ENCODE measurements around the gene FHOD1. TPM values are rescaled to one million over a fixed set of nuclear protein-coding genes. Genes with fewer than 3 reads are reported as not detected.

FHOD1 gene
- total RNA-seq, 2 donors from 2014 or later = 28.5 to 31.7 TPM

- Histone ChIP-seq H3K27ac (no peak overlapping the region), H3K9me3 (no peaks in the 10 kb centered on the region), H3K36me3 (no peaks in the 10 kb centered on the region), H3K27me3 (replicated peaks; ENCODE audit: insufficient read depth) (no peaks in the 10 kb centered on the region), H3K4me1 (ENCODE audit: control insufficient read depth in 1 of 2, low read depth in 2 of 2) (peaks cover 19 to 47% of the 10 kb centered on the region in 2 donors), H3K4me3 (no peak overlapping the region)
- no peak for DNase-seq (ENCODE audit: low spot score)
- TF ChIP-seq, protein P1, sequence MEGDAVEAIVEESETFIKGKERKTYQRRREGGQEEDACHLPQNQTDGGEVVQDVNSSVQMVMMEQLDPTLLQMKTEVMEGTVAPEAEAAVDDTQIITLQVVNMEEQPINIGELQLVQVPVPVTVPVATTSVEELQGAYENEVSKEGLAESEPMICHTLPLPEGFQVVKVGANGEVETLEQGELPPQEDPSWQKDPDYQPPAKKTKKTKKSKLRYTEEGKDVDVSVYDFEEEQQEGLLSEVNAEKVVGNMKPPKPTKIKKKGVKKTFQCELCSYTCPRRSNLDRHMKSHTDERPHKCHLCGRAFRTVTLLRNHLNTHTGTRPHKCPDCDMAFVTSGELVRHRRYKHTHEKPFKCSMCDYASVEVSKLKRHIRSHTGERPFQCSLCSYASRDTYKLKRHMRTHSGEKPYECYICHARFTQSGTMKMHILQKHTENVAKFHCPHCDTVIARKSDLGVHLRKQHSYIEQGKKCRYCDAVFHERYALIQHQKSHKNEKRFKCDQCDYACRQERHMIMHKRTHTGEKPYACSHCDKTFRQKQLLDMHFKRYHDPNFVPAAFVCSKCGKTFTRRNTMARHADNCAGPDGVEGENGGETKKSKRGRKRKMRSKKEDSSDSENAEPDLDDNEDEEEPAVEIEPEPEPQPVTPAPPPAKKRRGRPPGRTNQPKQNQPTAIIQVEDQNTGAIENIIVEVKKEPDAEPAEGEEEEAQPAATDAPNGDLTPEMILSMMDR (IDR thresholded peaks at IDR 0.05) = no peak
- ATAC-seq (ENCODE audit: insufficient number of reproducible peaks, low FRiP score, low read depth) = no peak
These were observed 65.0 kb downstream of the FHOD1 start for GRCh38 chr16:67182288-67182687.

DNA sequence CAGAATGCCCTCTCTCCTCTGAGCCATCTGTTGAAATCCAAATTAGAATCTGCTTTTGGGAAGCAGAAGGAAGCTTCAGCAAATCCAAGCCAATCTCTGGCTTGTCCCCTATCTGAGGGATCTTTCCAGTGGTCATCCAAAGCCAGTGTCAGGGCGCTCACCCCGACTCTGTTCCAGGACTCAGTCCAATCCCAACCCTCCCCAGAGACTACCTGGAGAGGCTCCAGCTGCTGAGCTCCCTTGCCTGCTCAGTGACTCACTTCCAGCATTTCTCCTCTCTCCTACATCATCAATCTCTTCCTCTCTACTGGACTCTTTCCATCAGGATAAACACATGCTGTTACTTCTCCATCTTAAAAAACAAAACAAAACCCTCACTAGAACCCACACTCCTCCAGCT, 65.9 kb downstream of the FHOD1 start:
- H3K36me3 ChIP-seq = no peaks in the 10 kb centered on the region
- no peak overlapping the region for H3K4me3 ChIP-seq
- DNase-seq (ENCODE audit: low spot score) = no peak
- TF ChIP-seq, protein P1 (IDR thresholded peaks at IDR 0.05) = no peak
- no peak for ATAC-seq (ENCODE audit: insufficient number of reproducible peaks, low FRiP score, low read depth)
- H3K4me1 ChIP-seq (ENCODE audit: control insufficient read depth in 1 of 2, low read depth in 2 of 2) = peaks cover 19 to 47% of the 10 kb centered on the region in 2 donors
- no peak overlapping the region for H3K27ac ChIP-seq
- no peaks in the 10 kb centered on the region for H3K9me3 ChIP-seq
- no peaks in the 10 kb centered on the region for H3K27me3 ChIP-seq (replicated peaks; ENCODE audit: insufficient read depth)

GRCh38 chr16:67180166-67180565, 67.1 kb downstream of the FHOD1 start:
- ATAC-seq (ENCODE audit: insufficient number of reproducible peaks, low FRiP score, low read depth) (no peak), DNase-seq (ENCODE audit: low spot score) (no peak)
- Histone ChIP-seq H3K4me1 (ENCODE audit: control insufficient read depth in 1 of 2, low read depth in 2 of 2) (peaks cover 18 to 40% of the 10 kb centered on the region in 2 donors), H3K27ac (no peak overlapping the region), H3K36me3 (peaks cover 3% of the 10 kb centered on the region), H3K4me3 (no peak overlapping the region), H3K9me3 (no peaks in the 10 kb centered on the region), H3K27me3 (replicated peaks; ENCODE audit: insufficient read depth) (no peaks in the 10 kb centered on the region)
- TF ChIP-seq, protein P1 (IDR thresholded peaks at IDR 0.05) = no peak

- Histone ChIP-seq H3K27ac (no peak overlapping the region), H3K4me1 (ENCODE audit: control insufficient read depth in 1 of 2, low read depth in 2 of 2) (peaks cover 18 to 40% of the 10 kb centered on the region in 2 donors), H3K27me3 (replicated peaks; ENCODE audit: insufficient read depth) (no peaks in the 10 kb centered on the region), H3K36me3 (peaks cover 3% of the 10 kb centered on the region), H3K4me3 (no peak overlapping the region), H3K9me3 (no peaks in the 10 kb centered on the region)
- ATAC-seq (ENCODE audit: insufficient number of reproducible peaks, low FRiP score, low read depth) (no peak), DNase-seq (ENCODE audit: low spot score) (no peak)
- TF ChIP-seq, protein P1 (IDR thresholded peaks at IDR 0.05) = no peak
These were observed 67.7 kb downstream of the FHOD1 start for GRCh38 chr16:67179421-67180080.

Other genes with a start within 250 kb of the FHOD1 start
- gene CBFB, start 218.3 kb downstream of the FHOD1 start, total RNA-seq = 10 to 100 TPM; 28.3 to 79.7 TPM
- gene PHAF1, start 137.5 kb downstream of the FHOD1 start, total RNA-seq = 10 to 100 TPM; 15.6 to 27.2 TPM
- 10 to 100 TPM; 33.5 to 59.6 TPM for gene B3GNT9, start 96.5 kb downstream of the FHOD1 start, total RNA-seq
- 10 to 100 TPM; 18.4 to 52.1 TPM for gene TRADD, start 87.6 kb downstream of the FHOD1 start, total RNA-seq
- 10 to 100 TPM; 25.6 to 40.2 TPM for gene FBXL8, start 87.5 kb downstream of the FHOD1 start, total RNA-seq
- 10 to 100 TPM; 44.1 to 87.5 TPM for gene HSF4, start 82.7 kb downstream of the FHOD1 start, total RNA-seq
- 10 to 100 TPM; 43.5 to 80.8 TPM for gene NOL3, start 76.9 kb downstream of the FHOD1 start, total RNA-seq
- gene MATCAP1, start 63.5 kb downstream of the FHOD1 start, total RNA-seq = 10 to 100 TPM; 13.7 to 28.4 TPM
- 1 to 10 TPM in 1 of 2 donors, under 1 TPM in 1; 0.68 to 1.5 TPM for gene EXOC3L1, start 57.3 kb downstream of the FHOD1 start, total RNA-seq
- 100 to 1,000 TPM in 1 of 2 donors, 10 to 100 TPM in 1; 96.4 to 120 TPM for gene E2F4, start 55.3 kb downstream of the FHOD1 start, total RNA-seq
- gene ELMO3, start 48.4 kb downstream of the FHOD1 start, total RNA-seq = 1 to 10 TPM; 1.4 TPM
- gene TMEM208, start 20.4 kb downstream of the FHOD1 start, total RNA-seq = 10 to 100 TPM; 21.2 to 32.2 TPM
- 1 to 10 TPM; 1.4 to 1.8 TPM for gene SLC9A5, start 1.5 kb upstream of the FHOD1 start, total RNA-seq
- 10 to 100 TPM in 1 of 2 donors, 1 to 10 TPM in 1; 3.1 to 15.6 TPM for gene PLEKHG4, start 32.1 kb upstream of the FHOD1 start, total RNA-seq
- not detected for gene KCTD19, start 79.3 kb upstream of the FHOD1 start, total RNA-seq
- not detected for gene LRRC36, start 79.3 kb upstream of the FHOD1 start, total RNA-seq
- gene TPPP3, start 146.0 kb upstream of the FHOD1 start, total RNA-seq = 10 to 100 TPM; 12.6 to 34.9 TPM
- 10 to 100 TPM; 15.0 to 28.7 TPM for gene ZDHHC1, start 169.0 kb upstream of the FHOD1 start, total RNA-seq
- gene HSD11B2, start 183.6 kb upstream of the FHOD1 start, total RNA-seq = not detected
- 10 to 100 TPM; 68.6 to 72.7 TPM for gene ATP6V0D1, start 233.7 kb upstream of the FHOD1 start, total RNA-seq
- gene AGRP, start 236.1 kb upstream of the FHOD1 start, total RNA-seq = not detected